OCI-LY7 (cell line): ENCODE measurements around the gene KIRREL3. TPM values are rescaled to one million over a fixed set of nuclear protein-coding genes. Genes with fewer than 3 reads are reported as not detected.

Source experiments
- BruUV-seq: library from RNA; stranded (reverse); fragments of 400-500 nt; replicated peaks from 2 replicates; lab custom pipeline; 2021; lab: Mats Ljungman, UMichigan
- CTCF ChIA-PET: fragments of 300-600 bp; sonication (Branson Sonifier 250); formaldehyde crosslinking; loops from one replicate; lab custom pipeline; 2022; ENCODE audit warnings: antibody characterized with exemption; ENCODE audit not compliant: unreplicated experiment; lab: Charles Lee
- POLR2A ChIA-PET: fragments of 300-600 bp; sonication (Branson Sonifier 250); formaldehyde crosslinking; loops from one replicate; lab custom pipeline; 2022; ENCODE audit warnings: antibody characterized with exemption; lab: Charles Lee
- DNase-seq: peaks from one replicate; pipeline ENCODE4 v3.0.0-alpha.2; 2015; ENCODE audit warnings: low spot score
- H2AFZ ChIP-seq: fragments of 200-600 bp; sonication (generic), shearing (Covaris generic); 2 replicates; pipeline ENCODE4 v1.6.1; 2014; ENCODE audit warnings: mild to moderate bottlenecking, antibody characterized with exemption, low read length, moderate library complexity
- H3K27ac ChIP-seq: fragments of 200-600 bp; sonication (generic); 2 replicates; pipeline ENCODE4 v1.5.1; 2014; ENCODE audit warnings: mixed run types, low read depth, mild to moderate bottlenecking, moderate library complexity, low read length, inconsistent platforms; ENCODE audit not compliant: poor library complexity, severe bottlenecking
- H3K36me3 ChIP-seq: fragments of 200-600 bp; sonication (generic); 2 replicates; pipeline ENCODE4 v1.6.1; 2014; ENCODE audit warnings: mild to moderate bottlenecking, antibody characterized with exemption, low read length, moderate library complexity, mixed read lengths; ENCODE audit not compliant: insufficient read depth
- H3K4me1 ChIP-seq: fragments of 200-600 bp; sonication (generic); 2 replicates; pipeline ENCODE4 v1.5.1; 2014; ENCODE audit warnings: mild to moderate bottlenecking, low read length; ENCODE audit not compliant: insufficient read depth, poor library complexity, severe bottlenecking
- H3K4me2 ChIP-seq: fragments of 200-600 bp; sonication (generic); 2 replicates; pipeline ENCODE4 v1.6.1; 2014; ENCODE audit warnings: mild to moderate bottlenecking, low read length
- H3K4me3 ChIP-seq: fragments of 200-600 bp; sonication (generic); 2 replicates; pipeline ENCODE4 v1.5.1; 2014; ENCODE audit warnings: mild to moderate bottlenecking, low read depth, low read length; ENCODE audit not compliant: poor library complexity, severe bottlenecking
- H3K79me2 ChIP-seq: fragments of 200-600 bp; sonication (generic); 2 replicates; pipeline ENCODE4 v1.6.1; 2016; ENCODE audit warnings: low read depth, mild to moderate bottlenecking, low read length, moderate library complexity, mixed read lengths; ENCODE audit not compliant: insufficient read depth
- H3K9me2 ChIP-seq: fragments of 200-600 bp; sonication (generic); 2 replicates; pipeline ENCODE4 v1.6.1; 2016; ENCODE audit warnings: mild to moderate bottlenecking, low read length, mixed read lengths; ENCODE audit not compliant: insufficient read depth
- H3K9me3 ChIP-seq: fragments of 200-600 bp; sonication (generic); 2 replicates; pipeline ENCODE4 v1.6.1; 2014; ENCODE audit warnings: mild to moderate bottlenecking, mixed run types, low read length, mixed read lengths
- H4K20me1 ChIP-seq: fragments of 200-600 bp; sonication (generic); 2 replicates; pipeline ENCODE4 v1.6.1; 2014; ENCODE audit warnings: mild to moderate bottlenecking, antibody characterized with exemption, low read length, moderate library complexity, mixed read lengths; ENCODE audit not compliant: insufficient read depth
- CTCF ChIP-seq: fragments of 200-600 bp; sonication (generic); conservative IDR thresholded peaks from 2 replicates; pipeline ENCODE4 v1.5.1; 2014; ENCODE audit warnings: mild to moderate bottlenecking, antibody characterized with exemption, low read length, moderate library complexity, mixed read lengths
- EZH2phosphoT487 ChIP-seq: fragments of 200-600 bp; sonication (generic); IDR thresholded peaks from 2 replicates; pipeline ENCODE4 v1.6.1; 2018; ENCODE audit warnings: low read depth, borderline replicate concordance, mild to moderate bottlenecking, mixed run types, antibody characterized with exemption, low read length, moderate library complexity, mixed read lengths
- intact Hi-C: fragments of 100-400 bp; cut with micrococcal nuclease; formaldehyde crosslinking; loops from one replicate; pipeline ENCODE4 v1.10.0; 2022; ENCODE audit not compliant: unreplicated experiment
- total RNA-seq, 2 experiments: library from RNA; depleted of rRNA in 1 of 2; stranded (reverse); fragments of >200 nt in 1 of 2; shearing (Covaris generic) in 1 of 2; gene quantifications; 2 replicates each; pipeline ENCODE4 v1.2.3, GENCODE V29; 2014 to 2022

Gene KIRREL3
- total RNA-seq, 2 experiments from 2014 or later, result not detected

- no peaks in the 10 kb centered on the region for H3K9me2 ChIP-seq
- H4K20me1 ChIP-seq, result no peaks in the 10 kb centered on the region
- no peak overlapping the region for H2AFZ ChIP-seq
- H3K27ac ChIP-seq, result no peak overlapping the region
- no peaks in the 10 kb centered on the region for H3K36me3 ChIP-seq
- H3K4me3 ChIP-seq, result no peak overlapping the region
- intact Hi-C loops, result no loop called here
- H3K4me2 ChIP-seq, result no peak overlapping the region
- no TSS peak for BruUV-seq
- peaks cover 3% of the 10 kb centered on the region for H3K4me1 ChIP-seq
- no peak for TF ChIP-seq CTCF
- TF ChIP-seq EZH2phosphoT487, result no peak
- ChIA-PET POLR2A (interaction anchor here (0.6 kb wide), 1 partner anchor 1898 kb away, joined by 3 read pairs; no protein-coding TSS in a partner anchor), CTCF (no interaction called here)
- DNase-seq, result no peak
- H3K9me3 ChIP-seq, result no peaks in the 10 kb centered on the region
- no peaks in the 10 kb centered on the region for H3K79me2 ChIP-seq
Measured at GRCh38 chr11:126432525-126432924, 568.0 kb downstream of the KIRREL3 start.

GRCh38 chr11:126432065-126432461 is 568.5 kb downstream of the KIRREL3 start:
- H2AFZ ChIP-seq, result no peak overlapping the region
- H3K36me3 ChIP-seq, result no peaks in the 10 kb centered on the region
- BruUV-seq, result no TSS peak
- no peak for DNase-seq
- ChIA-PET POLR2A (interaction anchor here (1.7 kb wide), 1 partner anchor 11 kb away, joined by 10 read pairs; no protein-coding TSS in a partner anchor), CTCF (no interaction called here)
- H3K4me3 ChIP-seq, result no peak overlapping the region
- peaks cover 7% of the 10 kb centered on the region for H3K4me1 ChIP-seq
- no peaks in the 10 kb centered on the region for H4K20me1 ChIP-seq
- no peak overlapping the region for H3K27ac ChIP-seq
- TF ChIP-seq CTCF, result no peak
- intact Hi-C loops, result no loop called here
- H3K9me2 ChIP-seq, result no peaks in the 10 kb centered on the region
- H3K79me2 ChIP-seq, result no peaks in the 10 kb centered on the region
- no peak overlapping the region for H3K4me2 ChIP-seq
- H3K9me3 ChIP-seq, result no peaks in the 10 kb centered on the region

- H3K4me2 ChIP-seq, result no peak overlapping the region
- no peaks in the 10 kb centered on the region for H3K36me3 ChIP-seq
- DNase-seq, result no peak
- H3K4me3 ChIP-seq, result no peak overlapping the region
- ChIA-PET CTCF (no interaction called here), POLR2A (interaction anchor here (1.1 to 1.7 kb wide), 3 partner anchors 11 to 116 kb away, joined by 3 to 10 read pairs (median 3); partner anchors contain the start of gene ST3GAL4)
- no peaks in the 10 kb centered on the region for H3K9me3 ChIP-seq
- intact Hi-C loops, result no loop called here
- H4K20me1 ChIP-seq, result no peaks in the 10 kb centered on the region
- no TSS peak for BruUV-seq
- no peak overlapping the region for H3K27ac ChIP-seq
- no peaks in the 10 kb centered on the region for H3K79me2 ChIP-seq
- no peak overlapping the region for H2AFZ ChIP-seq
- H3K9me2 ChIP-seq, result no peaks in the 10 kb centered on the region
- TF ChIP-seq CTCF, result no peak
- no peak for TF ChIP-seq EZH2phosphoT487
- peaks cover 13% of the 10 kb centered on the region for H3K4me1 ChIP-seq
Measured at GRCh38 chr11:126431401-126432064, 569.0 kb downstream of the KIRREL3 start.
